ENCODE measurements around the gene SS18L1.

- TF ChIP-seq CTCF (IDR thresholded peaks at IDR 0.05) (no peak), POLR2A (IDR thresholded peaks at IDR 0.05) (no peak)
Measured at GRCh38 chr20:62138912-62139311, 4.7 kb upstream of the SS18L1 start.

All from right lobe of liver (tissue), 4 donors.